H1 (cell line): Measurements from ENCODE around the gene KRTAP5-8. TPM values are rescaled to one million over a fixed set of nuclear protein-coding genes. Genes with fewer than 3 reads are reported as not detected.

ENCODE experiments used
- ATF3 ChIP-seq: IDR thresholded peaks from 2 replicates; pipeline ENCODE4 v1.6.1; 2011; ENCODE audit warnings: low read depth, mild to moderate bottlenecking, low read length; ENCODE audit not compliant: insufficient read depth
- E2F6 ChIP-seq: IDR thresholded peaks from 2 replicates; pipeline ENCODE4 v1.6.1; 2012; ENCODE audit warnings: inconsistent platforms
- POU5F1 ChIP-seq: IDR thresholded peaks from 2 replicates; pipeline ENCODE4 v1.6.1; 2011; ENCODE audit warnings: low read depth, mild to moderate bottlenecking, low read length, moderate library complexity
- polyA plus RNA-seq, 7 experiments: library from polyadenylated mRNA; depleted of rRNA in 3 of 7; stranded (reverse) in 5 of 7; unstranded in 2 of 7; fragments of >200 nt in 5 of 7; fragments of 200-250 nt in 2 of 7; gene quantifications; 1 replicate in 5 of 7; 2 replicates in 1 of 7; 4 replicates in 1 of 7; pipeline versions ENCODE4 v1.2.1 to v1.2.3, GENCODE V29; 2011 to 2013; ENCODE audit warnings: missing spikeins in 2 of 7, mixed read lengths in 2 of 7
- total RNA-seq: library from RNA; stranded (reverse); fragmentation: NEBNext Ultra II Directional; extraction: Animal tissue kit (Norgen Biotek cat#: 25700); gene quantifications from 2 replicates; pipeline ENCODE4 v1.2.1, GENCODE V29; 2021

The KRTAP5-8 gene
- total and polyA plus RNA-seq, 2 of the 8 experiments (the other 6 are each of a cell fraction or from before 2014, with no cell fraction given), result not detected

GRCh38 chr11:71542382-71542781 lies 4.6 kb downstream of the KRTAP5-8 start (continued):
- TF ChIP-seq ATF3 (no peak), E2F6 (no peak), POU5F1 (no peak)
